Astrocyte (in vitro differentiated cells and primary cell): ENCODE measurements around the gene SSH2. TPM values are rescaled to one million over a fixed set of nuclear protein-coding genes. Genes with fewer than 3 reads are reported as not detected.

ENCODE experiments used
- DNase-seq: peaks from one replicate; pipeline ENCODE4 v3.0.0-alpha.2; 2010; ENCODE audit warnings: low read depth
- FAIRE-seq: peaks from 2 replicates; lab custom pipeline; 2011; peaks lifted over from hg19 to GRCh38; lab: Jason Lieb, UNC
- H2AFZ ChIP-seq: 2 replicates; pipeline ENCODE4 v1.6.0; 2012; ENCODE audit warnings: low read depth, low read length, inconsistent platforms
- H3K27ac ChIP-seq: 2 replicates; pipeline ENCODE4 v1.5.1; 2011; ENCODE audit warnings: low read depth, low read length, inconsistent platforms
- H3K27me3 ChIP-seq: 2 replicates; pipeline ENCODE4 v1.6.0; 2011; ENCODE audit warnings: low read length, inconsistent platforms; ENCODE audit not compliant: insufficient read depth
- H3K36me3 ChIP-seq: 2 replicates; pipeline ENCODE4 v1.5.1; 2011; ENCODE audit warnings: low read length, inconsistent platforms; ENCODE audit not compliant: insufficient read depth
- H3K4me1 ChIP-seq: 2 replicates; pipeline ENCODE4 v1.5.1; 2011; ENCODE audit warnings: low read length, inconsistent platforms; ENCODE audit not compliant: insufficient read depth
- H3K4me2 ChIP-seq: 2 replicates; pipeline ENCODE4 v1.6.0; 2012; ENCODE audit warnings: low read length, inconsistent platforms
- H3K4me3 ChIP-seq: 2 replicates; pipeline ENCODE4 v1.5.1; 2011; ENCODE audit warnings: low read depth, mild to moderate bottlenecking, low read length, inconsistent platforms; ENCODE audit not compliant: insufficient read depth
- H3K79me2 ChIP-seq: 2 replicates; pipeline ENCODE4 v1.6.0; 2012; ENCODE audit warnings: mild to moderate bottlenecking, low read length, inconsistent platforms; ENCODE audit not compliant: insufficient read depth
- H3K9ac ChIP-seq: 2 replicates; pipeline ENCODE4 v1.6.0; 2012; ENCODE audit warnings: mild to moderate bottlenecking, low read length, inconsistent platforms
- H3K9me3 ChIP-seq: 2 replicates; pipeline ENCODE4 v1.5.1; 2012; ENCODE audit warnings: low read depth, mild to moderate bottlenecking, low read length, inconsistent platforms; ENCODE audit not compliant: insufficient read depth
- H4K20me1 ChIP-seq: 2 replicates; pipeline ENCODE4 v1.6.0; 2012; ENCODE audit warnings: low read length, inconsistent platforms; ENCODE audit not compliant: insufficient read depth
- H3K27ac Mint-ChIP-seq: one replicate; pipeline ENCODE4 v1.8.0; 2021; ENCODE audit warnings: mild to moderate bottlenecking, mixed read lengths; ENCODE audit not compliant: unreplicated experiment
- H3K27me3 Mint-ChIP-seq: one replicate; pipeline ENCODE4 v1.8.0; 2021; ENCODE audit warnings: low read depth, mixed read lengths; ENCODE audit not compliant: unreplicated experiment
- H3K36me3 Mint-ChIP-seq: one replicate; pipeline ENCODE4 v1.8.0; 2021; ENCODE audit warnings: low read depth, mixed read lengths; ENCODE audit not compliant: unreplicated experiment
- H3K4me1 Mint-ChIP-seq: one replicate; pipeline ENCODE4 v1.8.0; 2021; ENCODE audit warnings: low read depth, mixed read lengths; ENCODE audit not compliant: unreplicated experiment
- H3K4me3 Mint-ChIP-seq: one replicate; pipeline ENCODE4 v1.8.0; 2021; ENCODE audit warnings: mild to moderate bottlenecking, moderate library complexity, mixed read lengths; ENCODE audit not compliant: unreplicated experiment
- H3K9me3 Mint-ChIP-seq: one replicate; pipeline ENCODE4 v1.8.0; 2021; ENCODE audit warnings: mild to moderate bottlenecking, mixed read lengths; ENCODE audit not compliant: unreplicated experiment
- CTCF ChIP-seq: IDR thresholded peaks from 2 replicates; pipeline ENCODE4 v1.5.1; 2011; ENCODE audit warnings: low read depth, mild to moderate bottlenecking, inconsistent platforms, low read length, moderate library complexity; ENCODE audit not compliant: insufficient read depth
- EZH2 ChIP-seq: IDR thresholded peaks from 2 replicates; pipeline ENCODE4 v1.6.1; 2012; ENCODE audit warnings: mild to moderate bottlenecking, low read length, inconsistent platforms; ENCODE audit not compliant: insufficient read depth
- total RNA-seq: library from RNA; stranded (reverse); gene quantifications from 2 replicates; pipeline ENCODE4 v1.2.1, GENCODE V29; 2021

Gene SSH2
- total RNA-seq, 1 donor from 2014 or later = 31.1 TPM

- no peak overlapping the region for H3K27ac ChIP-seq
- H3K9me3 ChIP-seq = no peaks in the 10 kb centered on the region
- no peak overlapping the region for H3K9ac ChIP-seq
- Mint-ChIP-seq H3K27ac (no peak overlapping the region), H3K4me1 (peaks cover 10% of the 10 kb centered on the region), H3K36me3 (no peaks in the 10 kb centered on the region), H3K27me3 (no peaks in the 10 kb centered on the region), H3K4me3 (no peak overlapping the region), H3K9me3 (no peaks in the 10 kb centered on the region)
- no peak overlapping the region for H3K4me3 ChIP-seq
- no peak overlapping the region for H3K4me2 ChIP-seq
- H3K4me1 ChIP-seq = peaks cover 5% of the 10 kb centered on the region
- no peak overlapping the region for H2AFZ ChIP-seq
- H3K79me2 ChIP-seq = peaks cover 4% of the 10 kb centered on the region
- FAIRE-seq (no peak), DNase-seq (no peak)
- H3K36me3 ChIP-seq = no peaks in the 10 kb centered on the region
- peaks cover 23% of the 10 kb centered on the region for H4K20me1 ChIP-seq
- no peaks in the 10 kb centered on the region for H3K27me3 ChIP-seq
- TF ChIP-seq EZH2 (no peak), CTCF (no peak)
Measured at GRCh38 chr17:29763273-29763672, 166.8 kb downstream of the SSH2 start.

GRCh38 chr17:29761040-29761761, 168.8 kb downstream of the SSH2 start:
- Histone ChIP-seq H4K20me1 (peaks cover 23% of the 10 kb centered on the region), H3K27me3 (no peaks in the 10 kb centered on the region), H2AFZ (peak overlapping the region; percentile 95), H3K4me2 (peak overlapping the region; percentile 97), H3K4me1 (peaks cover 5% of the 10 kb centered on the region), H3K9me3 (no peaks in the 10 kb centered on the region), H3K36me3 (no peaks in the 10 kb centered on the region), H3K79me2 (peaks cover 4% of the 10 kb centered on the region), H3K9ac (peak overlapping the region; percentile 82), H3K27ac (peak overlapping the region; percentile 36), H3K4me3 (peak overlapping the region; percentile 81)
- Mint-ChIP-seq H3K36me3 (peaks cover 2% of the 10 kb centered on the region), H3K4me1 (peaks cover 10% of the 10 kb centered on the region), H3K27me3 (no peaks in the 10 kb centered on the region), H3K27ac (peak overlapping the region; percentile 75), H3K9me3 (no peaks in the 10 kb centered on the region), H3K4me3 (peak overlapping the region; percentile 83)
- DNase-seq (peak; percentile 64), FAIRE-seq (no peak)
- TF ChIP-seq EZH2 (no peak), CTCF (no peak)
